Progenitor cell of endocrine pancreas (in vitro differentiated cells): ENCODE results near the gene THSD4. TPM values are rescaled to one million over a fixed set of nuclear protein-coding genes. Genes with fewer than 3 reads are reported as not detected.
A peak's percentile ranks its signal among the peaks of the same experiment; 100 is the strongest.

Experiments
- DNase-seq: peaks from one replicate; pipeline ENCODE4 v3.0.0; 2021; ENCODE audit warnings: low spot score; ENCODE audit not compliant: unreplicated experiment
- H3K27ac Mint-ChIP-seq: 2 replicates; pipeline ENCODE4 v1.8.0; 2021; ENCODE audit warnings: mild to moderate bottlenecking, moderate library complexity, mixed read lengths
- H3K27me3 Mint-ChIP-seq: 2 replicates; pipeline ENCODE4 v1.8.0; 2021; ENCODE audit warnings: mixed read lengths
- H3K36me3 Mint-ChIP-seq: 2 replicates; pipeline ENCODE4 v1.8.0; 2022; ENCODE audit warnings: mixed read lengths; ENCODE audit not compliant: insufficient read depth
- H3K4me1 Mint-ChIP-seq: 2 replicates; pipeline ENCODE4 v1.8.0; 2021; ENCODE audit warnings: low read depth, mixed read lengths
- H3K4me3 Mint-ChIP-seq: 2 replicates; pipeline ENCODE4 v1.8.0; 2021; ENCODE audit warnings: low read depth, mild to moderate bottlenecking, moderate library complexity, mixed read lengths
- H3K9me3 Mint-ChIP-seq: 2 replicates; pipeline ENCODE4 v1.8.0; 2021; ENCODE audit warnings: low read depth, mixed read lengths
- CTCF ChIP-seq: fragments of 200-600 bp; sonication (generic); IDR thresholded peaks from one replicate; pipeline ENCODE4 v1.5.0; 2021; ENCODE audit warnings: antibody characterized with exemption, mild to moderate bottlenecking; ENCODE audit not compliant: unreplicated experiment
- total RNA-seq: library from RNA; stranded (reverse); gene quantifications from 2 replicates; pipeline ENCODE4 v1.2.1, GENCODE V29; 2021

THSD4 gene
- total RNA-seq, 1 donor from 2014 or later: 6.8 TPM

DNA sequence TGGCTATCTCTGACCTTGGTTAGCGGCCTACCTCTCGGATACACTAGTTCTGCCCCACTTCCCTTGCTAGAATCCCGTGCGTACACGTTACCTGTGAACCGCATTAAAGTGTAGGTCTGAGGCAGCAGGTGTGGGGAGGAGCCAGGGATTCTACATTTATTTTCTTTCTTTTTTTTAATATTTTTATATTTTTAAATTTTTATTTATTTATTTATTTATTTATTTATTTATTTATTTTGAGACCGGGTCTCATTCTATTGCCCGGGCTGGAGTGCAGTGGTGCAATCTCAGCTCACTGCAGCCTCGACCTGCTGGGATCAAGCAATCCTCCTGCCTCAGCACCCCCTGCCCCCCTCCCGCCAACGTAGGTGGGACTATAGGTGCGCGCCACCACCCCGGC lies 634.2 kb downstream of the THSD4 start:
- peaks cover 4% of the 10 kb centered on the region for H3K4me1 Mint-ChIP-seq
- no peak overlapping the region for H3K4me3 Mint-ChIP-seq
- TF ChIP-seq CTCF: no peak
- DNase-seq: no peak
- H3K36me3 Mint-ChIP-seq: no peaks in the 10 kb centered on the region
- peaks cover under 1% of the 10 kb centered on the region for H3K9me3 Mint-ChIP-seq
- H3K27ac Mint-ChIP-seq: no peak overlapping the region
- H3K27me3 Mint-ChIP-seq: no peaks in the 10 kb centered on the region

DNA sequence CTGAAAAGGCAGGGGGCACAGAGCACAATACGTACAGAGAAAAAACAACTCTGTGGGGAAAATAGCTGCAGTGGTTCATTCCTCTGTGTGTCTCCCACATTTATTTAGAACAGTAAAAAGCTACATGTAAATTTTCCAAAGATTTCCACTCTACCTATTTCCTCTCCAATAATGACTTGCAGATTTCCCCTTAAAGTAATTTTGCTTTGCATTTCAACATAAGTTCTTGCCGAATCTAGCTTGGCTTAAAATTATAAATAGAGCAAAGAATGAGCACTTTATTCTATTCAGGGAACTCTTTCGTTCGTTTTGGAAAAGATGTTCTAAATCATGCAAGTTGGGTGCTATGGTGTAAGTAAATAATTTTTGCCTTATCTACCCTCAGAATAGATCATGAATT lies 636.9 kb downstream of the THSD4 start:
- DNase-seq: no peak
- no peak overlapping the region for H3K27ac Mint-ChIP-seq
- no peaks in the 10 kb centered on the region for H3K27me3 Mint-ChIP-seq
- H3K36me3 Mint-ChIP-seq: no peaks in the 10 kb centered on the region
- H3K4me1 Mint-ChIP-seq: peaks cover 4% of the 10 kb centered on the region
- TF ChIP-seq CTCF: no peak
- no peak overlapping the region for H3K4me3 Mint-ChIP-seq
- H3K9me3 Mint-ChIP-seq: peaks cover 4% of the 10 kb centered on the region

- DNase-seq: no peak
- Mint-ChIP-seq H3K4me1 (peaks cover 1% of the 10 kb centered on the region), H3K9me3 (peaks cover 4% of the 10 kb centered on the region), H3K27me3 (no peaks in the 10 kb centered on the region), H3K4me3 (no peak overlapping the region), H3K27ac (no peak overlapping the region), H3K36me3 (no peaks in the 10 kb centered on the region)
- TF ChIP-seq CTCF: peak; percentile 47
These were observed 637.5 kb downstream of the THSD4 start for GRCh38 chr15:71752604-71753289.

DNA sequence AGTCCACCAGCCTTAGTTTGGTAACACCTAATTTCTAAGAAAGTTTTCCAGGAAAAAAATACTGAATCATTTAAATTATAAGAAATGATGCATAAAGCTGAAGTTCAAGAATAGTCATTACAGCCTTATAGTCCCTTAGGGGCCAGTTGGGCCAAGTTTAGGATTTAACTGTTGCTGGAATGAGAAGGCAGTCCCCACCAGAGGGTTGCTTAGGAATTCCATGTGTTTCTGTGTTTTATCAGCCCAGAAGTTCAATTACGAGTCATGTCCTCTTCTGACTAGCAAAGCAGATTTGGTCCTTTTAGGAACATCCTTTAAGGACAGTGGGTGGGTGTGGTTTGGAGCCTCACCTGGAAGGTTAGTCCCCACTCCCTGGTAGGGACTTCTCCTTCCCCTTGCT lies 638.1 kb downstream of the THSD4 start:
- Mint-ChIP-seq H3K36me3 (no peaks in the 10 kb centered on the region), H3K9me3 (peaks cover 4% of the 10 kb centered on the region), H3K4me3 (no peak overlapping the region), H3K27ac (no peak overlapping the region), H3K27me3 (no peaks in the 10 kb centered on the region), H3K4me1 (peaks cover 1% of the 10 kb centered on the region)
- no peak for TF ChIP-seq CTCF
- DNase-seq: no peak

DNA sequence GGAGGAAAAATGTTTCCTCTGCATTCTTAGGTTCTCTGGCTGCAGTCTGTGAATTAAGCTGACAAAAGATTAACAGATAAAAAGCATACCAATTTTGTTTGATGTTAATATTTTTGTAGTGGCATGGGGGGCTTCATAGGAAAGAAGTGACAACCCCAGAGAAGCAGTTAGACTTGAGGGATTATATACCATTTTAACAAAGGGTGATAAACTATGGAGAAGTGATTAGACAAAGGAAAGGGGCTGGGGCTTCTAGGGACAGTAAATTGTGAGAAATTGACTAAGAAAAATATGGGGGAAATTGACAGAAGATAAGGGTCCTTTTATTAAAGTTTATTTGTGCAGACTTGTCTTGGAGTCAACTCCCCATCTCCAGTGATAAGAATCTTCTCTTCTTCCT lies 639.4 kb downstream of the THSD4 start:
- Mint-ChIP-seq H3K27ac (no peak overlapping the region), H3K27me3 (no peaks in the 10 kb centered on the region), H3K9me3 (peaks cover 4% of the 10 kb centered on the region), H3K36me3 (no peaks in the 10 kb centered on the region), H3K4me1 (peaks cover 1% of the 10 kb centered on the region), H3K4me3 (no peak overlapping the region)
- no peak for DNase-seq
- TF ChIP-seq CTCF: no peak
